Stimulated activated memory B cell treated with anti-CD40 and anti-IgM and Interleukin-4, amounts not matched to agents 10 μg/mL and 1 μg/mL and 100 μg/mL, for 72 hours (primary cell): ENCODE data around the gene MCF2L.

Source experiments
- ATAC-seq: fragments of 150-1000 bp; cut with Tn5 transposase; 2 replicates; pipeline ENCODE4 v1.10.0; 2021
- H3K27ac Mint-ChIP-seq: one replicate; pipeline ENCODE4 v1.8.0; 2022; ENCODE audit warnings: mild to moderate bottlenecking, mixed read lengths
- H3K27me3 Mint-ChIP-seq: one replicate; pipeline ENCODE4 v1.8.0; 2022; ENCODE audit warnings: mixed read lengths
- H3K36me3 Mint-ChIP-seq: one replicate; pipeline ENCODE4 v1.8.0; 2022; ENCODE audit warnings: mixed read lengths
- H3K4me1 Mint-ChIP-seq: one replicate; pipeline ENCODE4 v1.8.0; 2022; ENCODE audit warnings: mixed read lengths
- H3K4me3 Mint-ChIP-seq: one replicate; pipeline ENCODE4 v1.8.0; 2022; ENCODE audit warnings: mild to moderate bottlenecking, moderate library complexity, mixed read lengths
- H3K9me3 Mint-ChIP-seq: one replicate; pipeline ENCODE4 v1.8.0; 2022; ENCODE audit warnings: mixed read lengths

Gene MCF2L

GRCh38 chr13:112956571-112957294 is 12.3 kb upstream of the MCF2L start:
- no peak overlapping the region for H3K4me3 Mint-ChIP-seq
- H3K27me3 Mint-ChIP-seq = no peaks in the 10 kb centered on the region
- no peak overlapping the region for H3K27ac Mint-ChIP-seq
- H3K9me3 Mint-ChIP-seq = no peaks in the 10 kb centered on the region
- no peaks in the 10 kb centered on the region for H3K4me1 Mint-ChIP-seq
- no peaks in the 10 kb centered on the region for H3K36me3 Mint-ChIP-seq
- no peak for ATAC-seq

GRCh38 chr13:112957295-112957677 is 11.7 kb upstream of the MCF2L start:
- Mint-ChIP-seq H3K4me1 (no peaks in the 10 kb centered on the region), H3K27ac (no peak overlapping the region), H3K9me3 (no peaks in the 10 kb centered on the region), H3K36me3 (no peaks in the 10 kb centered on the region), H3K27me3 (no peaks in the 10 kb centered on the region), H3K4me3 (no peak overlapping the region)
- no peak for ATAC-seq

GRCh38 chr13:112958127-112958989 is 10.7 kb upstream of the MCF2L start:
- H3K27me3 Mint-ChIP-seq = peaks cover 6% of the 10 kb centered on the region
- no peaks in the 10 kb centered on the region for H3K9me3 Mint-ChIP-seq
- H3K27ac Mint-ChIP-seq = no peak overlapping the region
- H3K4me3 Mint-ChIP-seq = no peak overlapping the region
- no peaks in the 10 kb centered on the region for H3K4me1 Mint-ChIP-seq
- no peaks in the 10 kb centered on the region for H3K36me3 Mint-ChIP-seq
- no peak for ATAC-seq

- H3K4me1 Mint-ChIP-seq = no peaks in the 10 kb centered on the region
- no peak overlapping the region for H3K4me3 Mint-ChIP-seq
- no peak for ATAC-seq
- H3K36me3 Mint-ChIP-seq = no peaks in the 10 kb centered on the region
- H3K27ac Mint-ChIP-seq = no peak overlapping the region
- no peaks in the 10 kb centered on the region for H3K9me3 Mint-ChIP-seq
- H3K27me3 Mint-ChIP-seq = peaks cover 11% of the 10 kb centered on the region
Measured at GRCh38 chr13:112959206-112959605, 9.8 kb upstream of the MCF2L start.

GRCh38 chr13:112959701-112960542 is 9.1 kb upstream of the MCF2L start:
- Mint-ChIP-seq H3K9me3 (no peaks in the 10 kb centered on the region), H3K36me3 (no peaks in the 10 kb centered on the region), H3K4me3 (no peak overlapping the region), H3K4me1 (no peaks in the 10 kb centered on the region), H3K27me3 (peaks cover 11% of the 10 kb centered on the region), H3K27ac (no peak overlapping the region)
- no peak for ATAC-seq

- Mint-ChIP-seq H3K36me3 (no peaks in the 10 kb centered on the region), H3K9me3 (no peaks in the 10 kb centered on the region), H3K27me3 (peaks cover 19% of the 10 kb centered on the region), H3K4me3 (no peak overlapping the region), H3K27ac (no peak overlapping the region), H3K4me1 (no peaks in the 10 kb centered on the region)
- ATAC-seq = no peak
Measured at GRCh38 chr13:112960706-112961105, 8.3 kb upstream of the MCF2L start.

GRCh38 chr13:112961457-112962369 is 7.3 kb upstream of the MCF2L start:
- H3K27ac Mint-ChIP-seq = no peak overlapping the region
- H3K9me3 Mint-ChIP-seq = no peaks in the 10 kb centered on the region
- no peaks in the 10 kb centered on the region for H3K36me3 Mint-ChIP-seq
- H3K27me3 Mint-ChIP-seq = peaks cover 21% of the 10 kb centered on the region
- ATAC-seq = no peak
- H3K4me3 Mint-ChIP-seq = no peak overlapping the region
- H3K4me1 Mint-ChIP-seq = no peaks in the 10 kb centered on the region

GRCh38 chr13:112962396-112962795 is 6.6 kb upstream of the MCF2L start:
- ATAC-seq = no peak

GRCh38 chr13:112962911-112963625 is 5.9 kb upstream of the MCF2L start:
- peaks cover 21% of the 10 kb centered on the region for H3K27me3 Mint-ChIP-seq
- no peak for ATAC-seq
- no peak overlapping the region for H3K27ac Mint-ChIP-seq
- H3K4me3 Mint-ChIP-seq = no peak overlapping the region
- no peaks in the 10 kb centered on the region for H3K36me3 Mint-ChIP-seq
- no peaks in the 10 kb centered on the region for H3K4me1 Mint-ChIP-seq
- no peaks in the 10 kb centered on the region for H3K9me3 Mint-ChIP-seq

More at GRCh38 chr13:112962396-112962795, 6.6 kb upstream of the MCF2L start:
- Mint-ChIP-seq H3K4me1 (no peaks in the 10 kb centered on the region), H3K27me3 (peaks cover 21% of the 10 kb centered on the region), H3K36me3 (no peaks in the 10 kb centered on the region), H3K4me3 (no peak overlapping the region), H3K9me3 (no peaks in the 10 kb centered on the region), H3K27ac (no peak overlapping the region)

- Mint-ChIP-seq H3K4me1 (no peaks in the 10 kb centered on the region), H3K4me3 (no peak overlapping the region), H3K9me3 (no peaks in the 10 kb centered on the region), H3K27me3 (peaks cover 21% of the 10 kb centered on the region), H3K27ac (no peak overlapping the region), H3K36me3 (no peaks in the 10 kb centered on the region)
- no peak for ATAC-seq
Measured at GRCh38 chr13:112963641-112964040, 5.4 kb upstream of the MCF2L start.

GRCh38 chr13:112964971-112965492 is 4.0 kb upstream of the MCF2L start:
- Mint-ChIP-seq H3K4me1 (peaks cover 10% of the 10 kb centered on the region), H3K4me3 (no peak overlapping the region), H3K27ac (no peak overlapping the region), H3K36me3 (no peaks in the 10 kb centered on the region), H3K27me3 (peaks cover 30% of the 10 kb centered on the region), H3K9me3 (no peaks in the 10 kb centered on the region)
- no peak for ATAC-seq

GRCh38 chr13:112965573-112966115 is 3.4 kb upstream of the MCF2L start:
- Mint-ChIP-seq H3K4me3 (no peak overlapping the region), H3K4me1 (peaks cover 10% of the 10 kb centered on the region), H3K27ac (no peak overlapping the region), H3K36me3 (no peaks in the 10 kb centered on the region), H3K27me3 (peaks cover 36% of the 10 kb centered on the region), H3K9me3 (no peaks in the 10 kb centered on the region)
- ATAC-seq = no peak

GRCh38 chr13:112966776-112967175 is 2.2 kb upstream of the MCF2L start:
- peaks cover 43% of the 10 kb centered on the region for H3K27me3 Mint-ChIP-seq
- peaks cover 10% of the 10 kb centered on the region for H3K4me1 Mint-ChIP-seq
- H3K36me3 Mint-ChIP-seq = no peaks in the 10 kb centered on the region
- no peak overlapping the region for H3K4me3 Mint-ChIP-seq
- no peak for ATAC-seq
- no peak overlapping the region for H3K27ac Mint-ChIP-seq
- no peaks in the 10 kb centered on the region for H3K9me3 Mint-ChIP-seq
